ENCODE measurements around the gene CDC42SE2. TPM values are rescaled to one million over a fixed set of nuclear protein-coding genes. Genes with fewer than 3 reads are reported as not detected.

Gene CDC42SE2, protein sequence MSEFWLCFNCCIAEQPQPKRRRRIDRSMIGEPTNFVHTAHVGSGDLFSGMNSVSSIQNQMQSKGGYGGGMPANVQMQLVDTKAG
- 23.6 to 27.5 TPM (median 25.9 TPM) in 3 replicates for total RNA-seq

DNA sequence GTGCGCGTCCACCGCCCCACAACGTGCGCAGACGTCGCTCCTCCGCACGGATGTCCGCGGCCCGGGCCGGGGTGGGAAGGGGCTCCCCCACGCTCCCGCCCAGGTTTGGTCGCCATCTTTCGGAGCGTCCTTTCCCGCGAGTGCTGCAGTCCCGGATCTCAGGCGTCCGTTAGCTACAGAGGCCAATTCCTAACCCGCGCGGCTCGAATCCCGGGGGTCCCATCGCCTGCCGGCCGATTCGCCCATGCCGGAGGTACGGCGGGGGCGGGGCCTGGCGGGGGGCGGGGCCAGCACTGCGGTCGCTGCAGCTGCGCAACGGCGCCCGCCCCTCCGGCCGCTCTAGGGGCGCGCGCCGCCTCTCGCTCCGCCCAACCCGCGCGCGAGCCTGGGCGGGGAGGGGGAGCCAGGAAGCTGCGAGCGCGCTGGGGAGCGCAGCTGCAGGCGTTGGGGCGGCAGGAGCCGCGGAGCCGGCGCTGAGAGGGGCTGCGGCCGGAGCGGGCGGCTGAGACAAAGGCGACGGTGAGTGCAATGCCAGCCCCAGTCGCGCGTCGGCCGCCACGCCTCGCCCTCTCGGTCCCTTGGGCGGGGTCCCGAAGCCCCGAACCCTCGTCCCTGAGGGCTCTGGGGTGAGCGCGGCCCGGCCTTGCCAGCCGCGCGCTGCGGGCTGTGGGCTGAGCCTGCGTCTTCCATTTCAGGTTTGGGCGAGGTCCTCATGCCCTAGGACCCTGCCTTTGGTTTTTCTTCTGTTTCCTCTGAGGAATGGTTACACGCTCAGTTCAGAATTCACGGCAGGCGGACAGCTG is at the start of gene CDC42SE2:
Gene CDC42SE2, plus strand, starts transcription at position 406 of the 803 bp plus-strand sequence. CDS start 95,441 bp downstream, outside the sequence.
- H3K27ac Mint-ChIP-seq: peak within 1 kb of the TSS; percentile 95
- peak within 1 kb of the TSS; percentile 92 for H3K4me3 Mint-ChIP-seq
- no peaks in the 10 kb centered on the region for H3K9me3 Mint-ChIP-seq
- H3K4me1 Mint-ChIP-seq: peaks cover 19% of the 10 kb centered on the region
- DNase-seq (ENCODE audit: low spot score in 2 of 2, unreplicated experiment in 2 of 2): peak; percentile 78 to 86
- TF ChIP-seq, protein P1, sequence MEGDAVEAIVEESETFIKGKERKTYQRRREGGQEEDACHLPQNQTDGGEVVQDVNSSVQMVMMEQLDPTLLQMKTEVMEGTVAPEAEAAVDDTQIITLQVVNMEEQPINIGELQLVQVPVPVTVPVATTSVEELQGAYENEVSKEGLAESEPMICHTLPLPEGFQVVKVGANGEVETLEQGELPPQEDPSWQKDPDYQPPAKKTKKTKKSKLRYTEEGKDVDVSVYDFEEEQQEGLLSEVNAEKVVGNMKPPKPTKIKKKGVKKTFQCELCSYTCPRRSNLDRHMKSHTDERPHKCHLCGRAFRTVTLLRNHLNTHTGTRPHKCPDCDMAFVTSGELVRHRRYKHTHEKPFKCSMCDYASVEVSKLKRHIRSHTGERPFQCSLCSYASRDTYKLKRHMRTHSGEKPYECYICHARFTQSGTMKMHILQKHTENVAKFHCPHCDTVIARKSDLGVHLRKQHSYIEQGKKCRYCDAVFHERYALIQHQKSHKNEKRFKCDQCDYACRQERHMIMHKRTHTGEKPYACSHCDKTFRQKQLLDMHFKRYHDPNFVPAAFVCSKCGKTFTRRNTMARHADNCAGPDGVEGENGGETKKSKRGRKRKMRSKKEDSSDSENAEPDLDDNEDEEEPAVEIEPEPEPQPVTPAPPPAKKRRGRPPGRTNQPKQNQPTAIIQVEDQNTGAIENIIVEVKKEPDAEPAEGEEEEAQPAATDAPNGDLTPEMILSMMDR (IDR thresholded peaks at IDR 0.05; ENCODE audit: unreplicated experiment): no peak
- H3K36me3 Mint-ChIP-seq: no peaks in the 10 kb centered on the region
- H3K27me3 Mint-ChIP-seq (ENCODE audit: low read depth): no peaks in the 10 kb centered on the region

DNA sequence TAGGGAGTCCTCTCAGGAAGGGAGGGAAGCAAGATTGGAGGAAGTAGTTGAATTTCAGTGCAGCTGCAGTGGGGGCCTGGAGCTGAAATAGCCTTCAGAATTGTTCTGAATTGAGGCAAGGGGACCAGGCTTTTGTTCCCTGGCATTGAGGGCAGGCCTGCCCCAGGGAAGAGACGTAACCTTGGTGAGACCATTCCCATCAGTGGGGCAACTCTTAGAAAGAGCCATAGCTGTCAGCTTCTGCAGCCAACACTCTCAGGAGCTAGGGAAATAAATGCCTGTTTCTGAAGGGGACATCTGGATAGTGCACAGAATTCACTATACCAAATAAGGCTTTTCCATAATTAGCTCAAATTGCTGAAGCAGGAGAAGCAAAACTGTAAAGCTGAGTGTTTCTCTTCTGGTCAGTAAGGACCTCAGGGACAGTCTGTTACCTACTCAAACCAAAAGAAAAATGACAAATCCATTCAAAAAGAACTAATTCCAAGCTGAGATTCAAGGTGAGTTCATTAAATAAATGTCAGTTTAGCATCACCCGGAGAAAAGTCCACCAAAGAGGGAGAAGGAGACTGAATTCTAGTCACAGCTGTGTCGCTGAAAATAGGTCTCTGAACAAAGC is 49.1 kb upstream of the CDC42SE2 start:
- H3K27ac Mint-ChIP-seq: peak overlapping the region; percentile 78
- no peaks in the 10 kb centered on the region for H3K9me3 Mint-ChIP-seq
- TF ChIP-seq, protein P1 (IDR thresholded peaks at IDR 0.05; ENCODE audit: unreplicated experiment): no peak
- no peak for DNase-seq (ENCODE audit: low spot score in 2 of 2, unreplicated experiment in 2 of 2)
- H3K4me3 Mint-ChIP-seq: no peak overlapping the region
- H3K27me3 Mint-ChIP-seq (ENCODE audit: low read depth): no peaks in the 10 kb centered on the region
- H3K36me3 Mint-ChIP-seq: no peaks in the 10 kb centered on the region
- peaks cover 13% of the 10 kb centered on the region for H3K4me1 Mint-ChIP-seq

DNA sequence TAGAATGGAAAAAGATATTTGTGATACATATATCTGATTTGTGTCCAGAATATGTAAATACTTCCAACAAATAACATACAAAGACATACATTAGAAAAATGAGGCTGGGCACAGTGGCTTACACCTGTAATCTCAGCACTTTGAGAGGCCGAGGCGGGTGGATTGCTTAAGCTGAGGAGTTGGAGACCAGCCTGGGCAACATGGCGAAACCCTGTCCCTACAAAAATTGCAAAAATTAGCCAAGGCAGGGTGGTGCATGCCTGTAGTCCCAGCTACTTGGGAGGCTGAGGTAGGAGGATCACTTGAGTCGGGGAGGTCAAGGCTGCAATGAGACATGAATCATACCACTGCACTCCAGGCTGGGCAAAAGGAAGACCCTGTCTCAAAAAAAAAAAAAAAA is 46.1 kb upstream of the CDC42SE2 start:
- Mint-ChIP-seq H3K36me3 (no peaks in the 10 kb centered on the region), H3K27me3 (ENCODE audit: low read depth) (no peaks in the 10 kb centered on the region), H3K27ac (no peak overlapping the region), H3K9me3 (no peaks in the 10 kb centered on the region), H3K4me3 (no peak overlapping the region), H3K4me1 (peaks cover 13% of the 10 kb centered on the region)
- DNase-seq (ENCODE audit: low spot score in 2 of 2, unreplicated experiment in 2 of 2): no peak
- TF ChIP-seq, protein P1 (IDR thresholded peaks at IDR 0.05; ENCODE audit: unreplicated experiment): no peak

DNA sequence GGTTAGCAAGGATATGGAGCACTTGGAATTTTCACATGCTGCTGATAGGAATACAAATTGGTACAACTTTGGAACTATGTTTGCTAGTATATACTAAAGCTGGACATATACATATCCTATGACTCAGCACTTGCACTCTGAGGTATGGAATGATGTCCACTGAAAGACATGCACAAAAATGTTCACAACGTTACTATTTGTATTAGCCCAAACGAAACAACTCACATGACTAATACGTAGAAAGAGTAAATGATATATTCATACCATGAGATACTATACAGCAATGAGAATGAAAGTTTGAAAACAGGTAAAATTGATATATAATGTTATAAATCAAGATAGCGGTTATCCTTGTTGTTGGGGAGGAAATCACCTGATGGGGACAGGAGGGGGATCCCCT is 45.5 kb upstream of the CDC42SE2 start:
- Mint-ChIP-seq H3K27ac (no peak overlapping the region), H3K4me1 (peaks cover 13% of the 10 kb centered on the region), H3K9me3 (no peaks in the 10 kb centered on the region), H3K36me3 (no peaks in the 10 kb centered on the region), H3K27me3 (ENCODE audit: low read depth) (no peaks in the 10 kb centered on the region), H3K4me3 (no peak overlapping the region)
- DNase-seq (ENCODE audit: low spot score in 2 of 2, unreplicated experiment in 2 of 2): no peak
- TF ChIP-seq, protein P1 (IDR thresholded peaks at IDR 0.05; ENCODE audit: unreplicated experiment): no peak

DNA sequence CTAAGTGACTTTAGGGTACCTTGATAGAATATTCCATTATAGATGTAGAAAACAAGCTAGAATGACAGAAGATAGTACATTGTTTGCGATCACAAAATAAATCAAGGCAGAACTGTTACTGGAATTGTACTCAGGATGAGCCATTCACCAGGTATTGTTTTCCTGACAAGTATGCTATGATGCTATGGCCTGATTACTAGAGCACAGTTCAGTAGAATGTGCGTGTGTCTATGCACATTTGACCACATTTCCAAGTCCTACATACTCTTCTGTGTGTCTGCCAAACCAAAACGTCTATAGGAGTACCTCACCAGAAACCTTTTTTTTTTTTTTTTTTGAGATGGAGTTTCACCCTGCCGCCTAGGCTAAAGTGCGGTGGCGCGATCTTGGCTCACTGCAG is 43.3 kb upstream of the CDC42SE2 start:
- Mint-ChIP-seq H3K27ac (no peak overlapping the region), H3K36me3 (no peaks in the 10 kb centered on the region), H3K27me3 (ENCODE audit: low read depth) (no peaks in the 10 kb centered on the region), H3K9me3 (no peaks in the 10 kb centered on the region), H3K4me3 (no peak overlapping the region), H3K4me1 (peaks cover under 1% of the 10 kb centered on the region)
- TF ChIP-seq, protein P1 (IDR thresholded peaks at IDR 0.05; ENCODE audit: unreplicated experiment): no peak
- no peak for DNase-seq (ENCODE audit: low spot score in 2 of 2, unreplicated experiment in 2 of 2)
